Fibroblast of the aortic adventitia (primary cell): ENCODE measurements around the gene NPTXR. TPM values are rescaled to one million over a fixed set of nuclear protein-coding genes. Genes with fewer than 3 reads are reported as not detected.
A peak's percentile ranks its signal among the peaks of the same experiment; 100 is the strongest.

Experiments used
- DNase-seq: peaks from one replicate; pipeline ENCODE4 v3.0.0-alpha.2; 2010; ENCODE audit warnings: low read depth
- H3K4me3 ChIP-seq: 2 replicates; pipeline ENCODE4 v1.5.1; 2011; ENCODE audit warnings: low read depth, mild to moderate bottlenecking, control low read depth, low read length, moderate library complexity
- total RNA-seq: library from RNA; depleted of rRNA; stranded (reverse); fragments of >200 nt; gene quantifications from 2 replicates; pipeline ENCODE4 v1.2.3, GENCODE V29; 2012; ENCODE audit warnings: low replicate concordance
- TF ChIP-seq, protein P1 (sequence below): IDR thresholded peaks from 2 replicates; pipeline ENCODE4 v1.5.1; 2011; ENCODE audit warnings: mild to moderate bottlenecking, low read length, control low read depth, inconsistent platforms; ENCODE audit not compliant: insufficient read depth

NPTXR gene
- total RNA-seq, 1 donor, result 1.3 TPM

DNA sequence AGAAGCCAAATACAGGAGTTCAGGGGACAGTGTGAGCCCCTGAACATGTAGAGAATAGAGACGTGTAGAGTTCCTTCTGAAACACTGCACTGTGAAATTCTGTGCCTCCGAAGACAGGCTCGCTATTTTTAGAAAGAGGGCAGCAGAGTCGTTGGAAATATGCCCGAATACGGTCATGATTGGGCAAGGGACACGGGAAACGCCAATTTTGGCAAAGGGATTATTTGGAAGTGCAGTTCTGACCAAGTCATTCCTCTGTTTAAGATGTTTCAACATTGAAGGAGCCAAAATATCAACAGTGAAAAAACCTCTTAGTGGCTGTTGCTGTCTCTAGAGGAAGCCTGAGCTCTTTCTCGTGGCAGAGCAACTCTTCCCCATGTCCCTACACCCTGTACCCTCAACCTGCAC lies 37.6 kb upstream of the NPTXR start:
- DNase-seq, result peak; percentile 96
- peak overlapping the region; percentile 28 for H3K4me3 ChIP-seq
- TF ChIP-seq, protein P1, sequence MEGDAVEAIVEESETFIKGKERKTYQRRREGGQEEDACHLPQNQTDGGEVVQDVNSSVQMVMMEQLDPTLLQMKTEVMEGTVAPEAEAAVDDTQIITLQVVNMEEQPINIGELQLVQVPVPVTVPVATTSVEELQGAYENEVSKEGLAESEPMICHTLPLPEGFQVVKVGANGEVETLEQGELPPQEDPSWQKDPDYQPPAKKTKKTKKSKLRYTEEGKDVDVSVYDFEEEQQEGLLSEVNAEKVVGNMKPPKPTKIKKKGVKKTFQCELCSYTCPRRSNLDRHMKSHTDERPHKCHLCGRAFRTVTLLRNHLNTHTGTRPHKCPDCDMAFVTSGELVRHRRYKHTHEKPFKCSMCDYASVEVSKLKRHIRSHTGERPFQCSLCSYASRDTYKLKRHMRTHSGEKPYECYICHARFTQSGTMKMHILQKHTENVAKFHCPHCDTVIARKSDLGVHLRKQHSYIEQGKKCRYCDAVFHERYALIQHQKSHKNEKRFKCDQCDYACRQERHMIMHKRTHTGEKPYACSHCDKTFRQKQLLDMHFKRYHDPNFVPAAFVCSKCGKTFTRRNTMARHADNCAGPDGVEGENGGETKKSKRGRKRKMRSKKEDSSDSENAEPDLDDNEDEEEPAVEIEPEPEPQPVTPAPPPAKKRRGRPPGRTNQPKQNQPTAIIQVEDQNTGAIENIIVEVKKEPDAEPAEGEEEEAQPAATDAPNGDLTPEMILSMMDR, result peak; percentile 20

DNA sequence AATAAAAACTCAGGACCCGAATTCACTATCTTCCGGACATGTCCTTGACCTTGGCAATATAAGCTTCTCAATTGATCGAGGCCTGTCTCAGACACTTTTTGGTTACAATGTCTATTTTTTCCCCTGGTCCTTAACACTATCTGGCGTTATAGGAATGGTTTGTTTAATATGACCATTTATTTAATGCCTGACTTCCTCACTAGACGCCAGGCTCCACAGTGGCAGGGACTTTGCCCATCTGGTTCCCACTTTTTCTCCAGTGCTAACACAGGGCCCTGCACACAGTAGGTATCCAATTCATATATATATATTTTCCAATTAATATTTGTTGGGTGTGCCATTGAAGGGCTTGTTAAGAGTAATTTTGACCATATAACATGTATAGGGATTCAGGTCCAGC lies 36.1 kb upstream of the NPTXR start:
- no peak overlapping the region for H3K4me3 ChIP-seq

DNA sequence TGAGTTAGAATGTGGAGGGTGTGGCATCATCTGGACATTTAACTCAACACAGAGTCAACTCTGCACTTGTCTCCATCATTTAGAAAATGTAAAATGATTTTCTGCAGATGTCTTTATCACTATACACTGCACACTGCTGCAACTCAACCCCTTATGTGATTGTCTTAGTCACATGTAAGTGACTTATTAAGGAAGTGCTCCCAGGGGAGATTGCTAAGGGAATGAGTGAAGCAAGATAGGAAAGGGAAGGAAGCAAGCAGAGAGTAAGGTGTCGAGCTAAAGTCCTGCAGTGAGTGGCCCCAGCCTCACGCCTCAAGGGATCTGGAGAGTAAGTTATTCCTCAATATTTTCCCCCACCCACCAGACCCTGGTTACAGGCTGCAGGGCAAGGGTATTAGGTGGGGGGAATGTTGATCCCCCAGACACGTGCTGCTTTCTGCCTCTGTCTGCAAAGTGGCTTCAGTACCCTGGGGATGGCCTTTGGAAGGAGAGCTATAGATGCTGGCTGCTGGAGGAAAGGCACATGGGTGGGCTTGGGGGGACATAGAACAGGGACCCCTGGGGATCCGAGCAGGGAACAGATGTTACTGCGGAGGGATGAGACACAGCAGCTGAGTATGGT lies 35.4 kb upstream of the NPTXR start:
- DNase-seq, result no peak
- TF ChIP-seq, protein P1, result no peak
- H3K4me3 ChIP-seq, result no peak overlapping the region

More for the DNA sequence above, 36.1 kb upstream of the NPTXR start:
- TF ChIP-seq, protein P1, result no peak
- DNase-seq, result no peak

DNA sequence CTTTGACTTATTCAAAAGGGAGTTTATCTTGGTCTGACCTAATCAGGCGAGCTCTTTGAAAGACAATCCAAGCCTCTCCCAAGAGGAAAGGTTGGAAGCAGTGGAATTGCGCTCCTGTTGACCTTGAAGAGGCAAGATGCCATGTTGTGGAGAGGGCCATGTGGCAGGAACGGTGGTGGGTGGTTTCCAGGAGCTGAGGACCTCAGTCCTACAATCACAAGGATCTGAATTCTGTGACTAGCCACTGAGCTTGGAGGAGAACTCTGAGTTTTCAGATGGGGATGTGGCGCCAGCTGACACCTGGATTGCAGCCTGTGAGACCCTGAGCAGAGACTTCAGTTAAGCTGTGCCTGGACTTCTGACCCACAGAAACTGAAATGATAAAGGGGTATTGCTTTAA lies 34.2 kb upstream of the NPTXR start:
- no peak overlapping the region for H3K4me3 ChIP-seq
- TF ChIP-seq, protein P1, result no peak
- DNase-seq, result no peak

DNA sequence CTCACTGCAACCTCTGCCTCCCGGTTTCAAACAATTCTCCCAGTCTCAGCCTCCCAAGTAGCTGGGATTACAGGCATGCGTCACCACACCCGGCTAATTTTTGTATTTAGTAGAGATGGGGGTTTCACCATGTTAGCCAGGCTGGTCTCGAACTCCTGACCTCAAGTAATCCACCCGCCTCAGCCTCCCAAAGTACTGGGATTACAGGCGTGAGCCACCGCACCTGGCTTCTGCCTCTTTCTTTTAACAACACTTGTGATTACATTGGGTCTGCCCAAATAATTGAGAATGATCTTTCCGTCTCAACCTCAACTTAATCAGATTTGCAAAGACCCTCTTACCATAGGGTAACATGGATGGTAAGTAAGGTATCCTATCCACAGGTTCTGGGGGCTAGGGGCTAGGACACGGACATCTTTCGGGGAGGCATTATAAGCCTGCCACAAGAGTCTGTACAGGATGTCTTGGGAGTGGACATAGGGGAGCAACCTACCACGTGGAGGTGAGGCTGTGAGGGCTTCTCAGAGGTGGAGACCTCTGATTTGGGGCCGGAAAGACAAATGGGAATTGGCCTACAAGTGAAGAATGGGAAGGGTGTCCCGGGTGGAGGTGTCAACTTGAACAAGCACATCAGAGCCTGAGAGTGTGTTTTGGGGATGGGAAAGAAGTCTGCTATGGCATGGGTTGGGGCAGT lies 30.8 kb upstream of the NPTXR start:
- DNase-seq, result no peak
- H3K4me3 ChIP-seq, result no peak overlapping the region
- TF ChIP-seq, protein P1, result no peak

DNA sequence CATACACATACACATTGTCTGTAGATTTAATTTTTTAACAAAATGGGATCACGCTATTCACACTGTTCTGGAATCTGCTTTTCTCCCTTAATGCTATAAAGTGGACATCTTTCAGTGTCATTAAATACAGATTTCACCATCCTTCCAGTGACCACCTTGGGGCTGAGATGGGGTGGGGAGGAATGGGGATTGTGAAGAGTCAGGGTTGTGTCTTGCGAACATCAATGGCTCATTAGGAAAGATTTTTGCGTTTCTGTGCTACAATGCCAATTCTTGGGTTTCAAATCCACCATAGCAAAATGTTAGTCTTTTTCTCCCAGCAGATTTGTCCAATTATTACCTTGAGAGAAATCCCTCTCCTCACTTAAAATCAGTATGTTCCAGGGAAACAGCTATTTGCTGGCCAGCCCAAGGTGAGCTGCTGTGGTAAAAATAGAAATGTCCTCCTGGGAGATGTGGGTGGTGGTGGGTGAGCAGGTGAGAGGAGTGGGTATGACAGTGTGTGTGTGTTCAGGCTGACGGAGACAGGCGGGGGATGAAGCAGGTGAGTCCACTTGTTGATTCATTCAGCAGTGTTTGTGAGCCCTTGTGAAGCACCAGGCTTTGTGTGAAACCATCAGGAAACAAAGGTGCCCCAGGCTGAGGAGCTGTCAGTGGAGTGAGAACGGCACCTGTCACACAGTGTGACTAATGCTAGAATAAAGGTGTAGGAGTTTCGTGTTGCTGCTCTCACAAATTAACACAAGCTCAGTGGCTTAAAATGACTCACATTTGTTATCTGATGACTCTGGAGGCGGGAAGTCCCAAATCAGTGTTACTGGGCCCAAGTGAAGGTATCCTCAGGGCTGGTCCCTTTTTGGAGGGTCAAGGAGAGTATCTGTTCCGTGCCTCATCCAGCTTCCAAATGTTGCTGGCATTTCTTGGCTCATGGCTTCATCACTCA lies 29.9 kb upstream of the NPTXR start:
- no peak for DNase-seq
- TF ChIP-seq, protein P1, result no peak
- H3K4me3 ChIP-seq, result peak overlapping the region; percentile 74
